ENCODE data around the gene DRD1. TPM values are rescaled to one million over a fixed set of nuclear protein-coding genes. Genes with fewer than 3 reads are reported as not detected.
"Not testable (repeated sequence)": the region's sequence is repeated elsewhere in the genome, so short reads cannot be mapped to it uniquely, and the experiment has no call there.

Gene DRD1
- total and polyA plus RNA-seq, 8 donors, result 0.04 to 0.21 (median 0.06) TPM; not detected in 3

DNA sequence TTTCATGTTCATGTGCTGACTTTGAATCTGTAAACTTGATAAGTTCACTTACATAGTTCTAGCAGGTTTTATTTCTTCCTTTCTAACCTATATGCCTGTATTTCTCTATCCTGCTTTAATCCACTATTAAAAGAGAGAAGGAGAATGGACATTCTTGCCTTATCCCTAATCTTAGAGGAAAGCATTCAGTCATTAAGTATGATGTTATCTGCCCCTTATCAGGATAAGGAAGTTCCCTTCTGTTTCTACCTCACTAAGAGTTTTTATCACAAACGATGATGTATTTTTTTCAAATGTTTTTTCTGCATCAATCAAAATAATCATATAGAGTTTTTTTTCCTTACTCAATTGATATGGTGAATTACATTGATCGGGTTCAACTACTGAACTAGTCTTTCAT, 33.1 kb downstream of the DRD1 start:
- Histone ChIP-seq H3K36me3 (no peaks in the 10 kb centered on the region), H3K4me3 (no peak overlapping the region), H3K27me3 (no peaks in the 10 kb centered on the region), H3K9me3 (no peaks in the 10 kb centered on the region), H3K4me1 (no peaks in the 10 kb centered on the region), H3K27ac (no peak overlapping the region)
- WGBS, 2 donors, result 43 to 49% methylated on average over 2 of the region's 2 CpGs
- ATAC-seq (no peak), DNase-seq (no peak), FAIRE-seq (no peak)
- TF ChIP-seq, protein P1, sequence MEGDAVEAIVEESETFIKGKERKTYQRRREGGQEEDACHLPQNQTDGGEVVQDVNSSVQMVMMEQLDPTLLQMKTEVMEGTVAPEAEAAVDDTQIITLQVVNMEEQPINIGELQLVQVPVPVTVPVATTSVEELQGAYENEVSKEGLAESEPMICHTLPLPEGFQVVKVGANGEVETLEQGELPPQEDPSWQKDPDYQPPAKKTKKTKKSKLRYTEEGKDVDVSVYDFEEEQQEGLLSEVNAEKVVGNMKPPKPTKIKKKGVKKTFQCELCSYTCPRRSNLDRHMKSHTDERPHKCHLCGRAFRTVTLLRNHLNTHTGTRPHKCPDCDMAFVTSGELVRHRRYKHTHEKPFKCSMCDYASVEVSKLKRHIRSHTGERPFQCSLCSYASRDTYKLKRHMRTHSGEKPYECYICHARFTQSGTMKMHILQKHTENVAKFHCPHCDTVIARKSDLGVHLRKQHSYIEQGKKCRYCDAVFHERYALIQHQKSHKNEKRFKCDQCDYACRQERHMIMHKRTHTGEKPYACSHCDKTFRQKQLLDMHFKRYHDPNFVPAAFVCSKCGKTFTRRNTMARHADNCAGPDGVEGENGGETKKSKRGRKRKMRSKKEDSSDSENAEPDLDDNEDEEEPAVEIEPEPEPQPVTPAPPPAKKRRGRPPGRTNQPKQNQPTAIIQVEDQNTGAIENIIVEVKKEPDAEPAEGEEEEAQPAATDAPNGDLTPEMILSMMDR (IDR thresholded peaks at IDR 0.05), result no peak
- intact Hi-C loops (cut with DNase I), result no loop called here

DNA sequence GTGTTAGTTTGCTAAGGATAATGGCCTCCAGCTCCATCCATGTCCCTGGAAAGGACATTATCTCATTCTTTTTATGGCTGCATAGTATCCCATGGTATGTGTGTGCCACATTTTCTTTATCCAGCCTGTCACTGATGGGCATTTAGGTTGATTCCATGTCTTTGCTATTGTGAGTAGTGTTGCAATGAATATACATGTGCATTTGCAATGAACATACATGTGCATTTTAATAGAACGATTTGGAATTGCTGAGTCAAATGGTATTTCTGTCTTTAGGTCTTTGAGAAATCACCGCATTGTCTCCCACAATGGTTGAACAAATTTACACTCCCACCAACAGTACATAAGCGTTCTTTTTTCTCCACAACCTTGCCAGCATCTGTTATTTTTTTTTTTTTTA, 37.7 kb downstream of the DRD1 start:
- Histone ChIP-seq H3K36me3 (no peaks in the 10 kb centered on the region), H3K4me1 (no peaks in the 10 kb centered on the region), H3K4me3 (no peak overlapping the region), H3K27me3 (no peaks in the 10 kb centered on the region), H3K27ac (no peak overlapping the region), H3K9me3 (no peaks in the 10 kb centered on the region)
- TF ChIP-seq, protein P1 (IDR thresholded peaks at IDR 0.05), result no peak
- no peak for DNase-seq
- ATAC-seq, result no peak
- no peak for FAIRE-seq
- intact Hi-C loops (cut with DNase I), result no loop called here
- 68 to 80% methylated on average over 3 of the region's 3 CpGs for WGBS, 2 donors

DNA sequence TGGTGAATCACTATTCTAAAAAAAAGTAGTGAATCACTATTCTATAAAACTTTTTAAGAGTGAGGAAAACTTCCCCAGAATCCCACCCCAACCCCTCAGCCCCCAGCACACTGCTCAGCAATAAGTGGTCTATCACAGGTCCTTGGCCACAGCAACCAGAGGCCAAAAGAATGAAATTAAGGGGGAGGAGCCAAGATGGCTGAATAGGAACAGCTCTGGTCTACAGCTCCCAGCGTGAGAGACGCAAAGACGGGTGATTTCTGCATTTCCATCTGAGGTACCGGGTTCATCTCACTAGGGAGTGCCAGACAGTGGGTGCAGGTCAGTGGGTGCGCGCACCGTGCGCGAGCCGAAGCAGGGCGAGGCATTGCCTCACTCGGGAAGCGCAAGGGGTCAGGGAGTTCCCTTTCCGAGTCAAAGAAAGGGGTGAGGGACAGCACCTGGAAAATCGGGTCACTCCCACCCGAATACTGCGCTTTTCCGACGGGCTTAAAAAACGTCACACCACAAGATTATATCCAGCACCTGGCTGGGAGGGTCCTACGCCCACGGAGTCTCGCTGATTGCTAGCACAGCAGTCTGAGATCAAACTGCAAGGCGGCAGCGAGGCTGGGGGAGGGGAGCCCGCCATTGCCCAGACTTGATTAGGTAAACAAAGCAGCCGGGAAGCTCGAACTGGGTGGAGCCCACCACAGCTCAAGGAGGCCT, 46.2 kb downstream of the DRD1 start:
- H3K36me3 ChIP-seq; H3K4me1 ChIP-seq; H3K4me3 ChIP-seq; H3K27me3 ChIP-seq; ATAC-seq; H3K27ac ChIP-seq; DNase-seq; FAIRE-seq; H3K9me3 ChIP-seq; intact Hi-C loops (cut with DNase I): not testable (repeated sequence)
- WGBS, 2 donors, result 40 to 47% methylated on average over 14 to 19 of the region's 28 CpGs

DNA sequence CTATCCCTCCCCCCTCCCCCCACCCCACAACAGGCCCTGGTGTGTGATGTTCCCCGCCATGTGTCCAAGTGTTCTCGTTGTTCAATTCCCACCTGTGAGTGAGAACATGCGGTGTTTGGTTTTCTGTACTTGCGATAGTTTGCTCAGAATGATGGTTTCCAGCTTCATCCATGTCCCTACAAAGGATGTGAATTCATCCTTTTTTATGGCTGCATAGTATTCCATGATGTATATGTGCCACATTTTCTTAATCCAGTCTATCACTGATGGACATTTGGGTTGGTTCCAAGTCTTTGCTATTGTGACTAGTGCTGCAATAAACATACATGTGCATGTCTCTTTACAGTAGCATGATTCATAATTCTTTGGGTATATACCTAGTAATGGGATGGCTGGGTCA, 48.6 kb downstream of the DRD1 start:
- H3K4me1 ChIP-seq; DNase-seq; intact Hi-C loops (cut with DNase I); FAIRE-seq; H3K27me3 ChIP-seq; ATAC-seq; H3K27ac ChIP-seq; H3K4me3 ChIP-seq; H3K9me3 ChIP-seq; H3K36me3 ChIP-seq: not testable (repeated sequence)
- WGBS, 2 donors, result 88 to 91% methylated on average over 4 of the region's 4 CpGs

DNA sequence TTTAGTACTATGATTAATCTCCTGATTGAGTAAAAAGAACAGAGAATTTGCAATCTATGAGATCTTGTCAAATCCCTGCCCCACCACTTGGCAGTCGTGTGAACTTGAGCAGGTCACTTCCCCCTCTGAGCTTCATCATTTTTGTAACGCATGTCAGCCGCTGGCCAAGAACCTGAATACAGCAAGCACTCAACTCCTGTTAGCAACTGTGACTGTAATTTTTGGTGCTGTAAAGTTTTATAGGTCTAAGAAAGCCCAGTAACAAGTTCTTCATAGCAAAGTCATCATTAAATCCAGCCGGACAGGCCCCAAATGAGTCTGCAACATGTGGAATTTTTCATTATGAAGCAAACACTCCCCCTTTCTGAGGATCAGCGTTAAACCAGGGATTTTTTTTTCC, 49.4 kb downstream of the DRD1 start:
- Histone ChIP-seq H3K4me3 (no peak overlapping the region), H3K9me3 (no peaks in the 10 kb centered on the region), H3K36me3 (no peaks in the 10 kb centered on the region), H3K27ac (no peak overlapping the region), H3K4me1 (no peaks in the 10 kb centered on the region), H3K27me3 (no peaks in the 10 kb centered on the region)
- WGBS, 2 donors, result 44 to 53% methylated on average over 5 of the region's 5 CpGs
- intact Hi-C loops (cut with DNase I), result no loop called here
- FAIRE-seq (no peak), DNase-seq (no peak), ATAC-seq (no peak)
- TF ChIP-seq, protein P1 (IDR thresholded peaks at IDR 0.05), result no peak

DNA sequence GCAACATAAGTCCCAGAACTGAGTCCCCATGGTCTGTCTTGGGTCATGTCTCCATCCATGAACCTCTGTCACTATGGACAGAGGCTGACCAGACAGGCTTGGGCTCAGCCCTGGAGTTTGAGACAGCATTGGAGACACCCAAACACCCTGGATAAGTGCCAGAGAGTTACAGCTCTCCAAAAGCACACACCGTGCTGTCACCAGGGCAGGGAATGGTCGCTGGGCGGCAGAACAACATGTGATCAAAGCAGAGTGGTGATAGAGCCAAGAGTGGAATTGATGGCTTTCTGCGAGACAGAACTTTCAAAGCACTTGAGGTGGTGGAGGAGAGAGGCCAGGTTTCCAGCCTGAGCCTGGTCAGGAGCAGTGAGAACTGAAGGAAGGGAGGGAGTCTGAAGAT, 50.1 kb downstream of the DRD1 start:
- H3K4me1 ChIP-seq, result no peaks in the 10 kb centered on the region
- 45 to 61% methylated on average over 4 of the region's 4 CpGs for WGBS, 2 donors
- H3K27ac ChIP-seq, result no peak overlapping the region
- H3K4me3 ChIP-seq, result no peak overlapping the region
- intact Hi-C loops (cut with DNase I), result no loop called here
- no peak for DNase-seq
- ATAC-seq, result no peak
- TF ChIP-seq, protein P1 (IDR thresholded peaks at IDR 0.05), result no peak
- no peaks in the 10 kb centered on the region for H3K9me3 ChIP-seq
- H3K36me3 ChIP-seq, result no peaks in the 10 kb centered on the region
- no peak for FAIRE-seq
- no peaks in the 10 kb centered on the region for H3K27me3 ChIP-seq

Measured in pancreas (tissue), 10 donors.